NT2/D1 (cell line): Measurements from ENCODE around the gene PCDH18.

Experiments
- SUZ12 ChIP-seq: IDR thresholded peaks from 2 replicates; pipeline ENCODE4 v1.6.1; 2011; ENCODE audit not compliant: insufficient read length, insufficient read depth; ENCODE audit errors: extremely low read depth
- YY1 ChIP-seq: IDR thresholded peaks from 2 replicates; pipeline ENCODE4 v1.6.1; 2011; ENCODE audit not compliant: insufficient read length, insufficient read depth
- ZNF274 ChIP-seq: IDR thresholded peaks from 2 replicates; pipeline ENCODE4 v1.6.1; 2011; ENCODE audit warnings: mild to moderate bottlenecking, low read depth, low read length

- TF ChIP-seq SUZ12 (no peak), YY1 (no peak), ZNF274 (no peak)
These were observed 60.4 kb downstream of the PCDH18 start for GRCh38 chr4:137471895-137472294.
